KOPT-K1 (cell line): ENCODE data around the gene SLC19A1.

ENCODE experiments used
- H3K27ac ChIP-seq: fragments of 200-600 bp; sonication (generic); 2 replicates; pipeline ENCODE4 v1.5.1; 2016; ENCODE audit warnings: antibody characterized with exemption, mild to moderate bottlenecking, low read depth, low read length; ENCODE audit not compliant: poor library complexity, severe bottlenecking
- H3K36me3 ChIP-seq: fragments of 200-600 bp; sonication (generic); 2 replicates; pipeline ENCODE4 v1.5.1; 2017; ENCODE audit warnings: antibody characterized with exemption, mild to moderate bottlenecking, low read length, moderate library complexity; ENCODE audit not compliant: insufficient read depth
- H3K9me3 ChIP-seq: fragments of 200-600 bp; sonication (generic); 2 replicates; pipeline ENCODE4 v1.5.1; 2017; ENCODE audit warnings: antibody characterized with exemption, low read length, mild to moderate bottlenecking; ENCODE audit not compliant: insufficient read depth, poor library complexity, severe bottlenecking

SLC19A1 gene

GRCh38 chr21:45487161-45487806, 55.0 kb downstream of the SLC19A1 start:
- Histone ChIP-seq H3K27ac (no peak overlapping the region), H3K9me3 (no peaks in the 10 kb centered on the region), H3K36me3 (no peaks in the 10 kb centered on the region)

- H3K36me3 ChIP-seq, result no peaks in the 10 kb centered on the region
- no peak overlapping the region for H3K27ac ChIP-seq
- H3K9me3 ChIP-seq, result no peaks in the 10 kb centered on the region
These were observed 55.6 kb downstream of the SLC19A1 start for GRCh38 chr21:45486443-45487160.

- H3K36me3 ChIP-seq, result no peaks in the 10 kb centered on the region
- no peaks in the 10 kb centered on the region for H3K9me3 ChIP-seq
- no peak overlapping the region for H3K27ac ChIP-seq
These were observed 56.4 kb downstream of the SLC19A1 start for GRCh38 chr21:45485686-45486442.

GRCh38 chr21:45484318-45484717, 57.9 kb downstream of the SLC19A1 start:
- H3K9me3 ChIP-seq, result no peaks in the 10 kb centered on the region
- no peak overlapping the region for H3K27ac ChIP-seq
- H3K36me3 ChIP-seq, result no peaks in the 10 kb centered on the region

- no peaks in the 10 kb centered on the region for H3K9me3 ChIP-seq
- peak overlapping the region; percentile 61 for H3K27ac ChIP-seq
- H3K36me3 ChIP-seq, result no peaks in the 10 kb centered on the region
These were observed 59.1 kb downstream of the SLC19A1 start for GRCh38 chr21:45482899-45483821.

- Histone ChIP-seq H3K27ac (peak overlapping the region; percentile 61), H3K9me3 (no peaks in the 10 kb centered on the region), H3K36me3 (no peaks in the 10 kb centered on the region)
These were observed 60.0 kb downstream of the SLC19A1 start for GRCh38 chr21:45481977-45482898.

GRCh38 chr21:45481566-45481965, 60.7 kb downstream of the SLC19A1 start:
- Histone ChIP-seq H3K36me3 (no peaks in the 10 kb centered on the region), H3K9me3 (no peaks in the 10 kb centered on the region), H3K27ac (no peak overlapping the region)

- Histone ChIP-seq H3K36me3 (no peaks in the 10 kb centered on the region), H3K9me3 (no peaks in the 10 kb centered on the region), H3K27ac (no peak overlapping the region)
These were observed 61.3 kb downstream of the SLC19A1 start for GRCh38 chr21:45480701-45481500.

- H3K27ac ChIP-seq, result no peak overlapping the region
These were observed 62.3 kb downstream of the SLC19A1 start for GRCh38 chr21:45479691-45480675.

GRCh38 chr21:45478816-45479669, 63.2 kb downstream of the SLC19A1 start:
- Histone ChIP-seq H3K36me3 (no peaks in the 10 kb centered on the region), H3K27ac (peak overlapping the region; percentile 73), H3K9me3 (no peaks in the 10 kb centered on the region)

More at GRCh38 chr21:45479691-45480675, 62.3 kb downstream of the SLC19A1 start:
- H3K36me3 ChIP-seq, result no peaks in the 10 kb centered on the region
- H3K9me3 ChIP-seq, result no peaks in the 10 kb centered on the region

GRCh38 chr21:45478115-45478801, 64.0 kb downstream of the SLC19A1 start:
- Histone ChIP-seq H3K36me3 (no peaks in the 10 kb centered on the region), H3K27ac (peak overlapping the region; percentile 73), H3K9me3 (no peaks in the 10 kb centered on the region)
